Measurements from ENCODE around the gene SLC6A3.

DNA sequence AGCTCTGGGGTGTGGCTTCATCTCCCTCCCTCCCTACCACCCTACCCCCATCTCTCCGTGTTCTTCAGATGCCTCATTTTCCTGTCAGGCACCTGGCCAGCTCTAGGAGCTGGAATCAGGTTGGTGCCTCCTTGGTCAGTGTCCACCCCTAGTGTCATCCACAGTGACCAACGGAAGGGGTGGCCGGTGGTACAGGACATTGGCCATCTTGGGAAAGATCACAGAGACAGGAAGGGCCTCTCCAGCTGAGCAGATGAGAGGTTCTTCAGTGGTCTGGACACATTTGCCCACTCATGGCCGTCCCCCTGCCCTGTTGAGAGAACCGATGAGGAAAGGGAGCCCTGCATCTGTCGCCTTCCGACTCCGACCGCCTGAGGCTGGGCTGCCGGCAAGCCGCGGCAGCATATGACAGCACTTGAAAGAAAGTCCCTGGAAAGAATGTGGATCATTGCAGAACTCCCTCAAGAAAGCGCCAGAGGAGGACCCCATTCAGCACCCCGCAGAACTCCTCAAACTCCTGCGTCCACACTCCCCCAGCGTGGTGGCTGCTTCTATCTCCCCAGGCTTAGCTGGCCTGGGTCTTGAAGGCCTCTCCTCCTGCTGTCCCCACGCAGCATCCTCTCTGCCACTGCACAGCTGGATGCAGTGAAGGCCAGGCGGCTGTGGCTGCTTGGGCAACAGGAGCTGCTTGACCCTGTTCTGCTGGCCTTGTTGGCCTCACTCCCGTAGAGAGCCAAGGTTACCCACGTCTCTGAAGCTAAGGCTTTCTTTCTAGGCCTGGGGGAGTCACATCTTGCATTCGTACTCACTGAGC is 98.4 kb downstream of the SLC6A3 start:
- TF ChIP-seq, protein P1, sequence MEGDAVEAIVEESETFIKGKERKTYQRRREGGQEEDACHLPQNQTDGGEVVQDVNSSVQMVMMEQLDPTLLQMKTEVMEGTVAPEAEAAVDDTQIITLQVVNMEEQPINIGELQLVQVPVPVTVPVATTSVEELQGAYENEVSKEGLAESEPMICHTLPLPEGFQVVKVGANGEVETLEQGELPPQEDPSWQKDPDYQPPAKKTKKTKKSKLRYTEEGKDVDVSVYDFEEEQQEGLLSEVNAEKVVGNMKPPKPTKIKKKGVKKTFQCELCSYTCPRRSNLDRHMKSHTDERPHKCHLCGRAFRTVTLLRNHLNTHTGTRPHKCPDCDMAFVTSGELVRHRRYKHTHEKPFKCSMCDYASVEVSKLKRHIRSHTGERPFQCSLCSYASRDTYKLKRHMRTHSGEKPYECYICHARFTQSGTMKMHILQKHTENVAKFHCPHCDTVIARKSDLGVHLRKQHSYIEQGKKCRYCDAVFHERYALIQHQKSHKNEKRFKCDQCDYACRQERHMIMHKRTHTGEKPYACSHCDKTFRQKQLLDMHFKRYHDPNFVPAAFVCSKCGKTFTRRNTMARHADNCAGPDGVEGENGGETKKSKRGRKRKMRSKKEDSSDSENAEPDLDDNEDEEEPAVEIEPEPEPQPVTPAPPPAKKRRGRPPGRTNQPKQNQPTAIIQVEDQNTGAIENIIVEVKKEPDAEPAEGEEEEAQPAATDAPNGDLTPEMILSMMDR (IDR thresholded peaks at IDR 0.05), result no peak
- no peak for TF ChIP-seq POLR2A (IDR thresholded peaks at IDR 0.05)
- TF ChIP-seq EP300 (IDR thresholded peaks at IDR 0.05), result no peak

All from ovary (tissue), 3 donors.